Loucy (cell line): ENCODE results near the gene RBAK.

Source experiments
- CTCF ChIP-seq: fragments of 200-600 bp; sonication (generic); conservative IDR thresholded peaks from 2 replicates; pipeline ENCODE4 v1.5.1; 2014; ENCODE audit warnings: mild to moderate bottlenecking, antibody characterized with exemption, low read length
- EZH2phosphoT487 ChIP-seq: fragments of 200-600 bp; IDR thresholded peaks from 2 replicates; pipeline ENCODE4 v1.6.1; 2018; ENCODE audit warnings: antibody characterized with exemption, mild to moderate bottlenecking, moderate library complexity, borderline replicate concordance

- TF ChIP-seq CTCF (no peak), EZH2phosphoT487 (no peak)
These were observed 7.5 kb downstream of the RBAK start for GRCh38 chr7:5053175-5053574.
